PC-3 (cell line): ENCODE data around the gene ST6GALNAC5. TPM values are rescaled to one million over a fixed set of nuclear protein-coding genes. Genes with fewer than 3 reads are reported as not detected.
A peak's percentile ranks its signal among the peaks of the same experiment; 100 is the strongest.

Experiments
- ATAC-seq: fragments of 200-7000 bp; cut with Tn5 transposase; 2 replicates; pipeline ENCODE4 v1.9.1; 2020; ENCODE audit warnings: mild to moderate bottlenecking, moderate library complexity
- BruUV-seq: library from RNA; stranded (reverse); fragments of 400-500 nt; replicated peaks from 2 replicates; lab custom pipeline; 2021; lab: Mats Ljungman, UMichigan
- CTCF ChIA-PET: fragments of 300-600 bp; sonication (Branson Sonifier 250); formaldehyde crosslinking; loops from one replicate; lab custom pipeline; 2022; ENCODE audit warnings: antibody characterized with exemption; lab: Charles Lee
- POLR2A ChIA-PET: fragments of 300-600 bp; sonication (Branson Sonifier 250); formaldehyde crosslinking; loops from one replicate; lab custom pipeline; 2022; ENCODE audit warnings: antibody characterized with exemption; ENCODE audit not compliant: unreplicated experiment; lab: Charles Lee
- DNase-seq: peaks from one replicate; pipeline ENCODE4 v3.0.0-alpha.2; 2015
- H2AFZ ChIP-seq: fragments of 300-600 bp; sonication (generic); 2 replicates; pipeline ENCODE4 v1.6.0; 2016; ENCODE audit warnings: antibody characterized with exemption, low read length
- H3F3A ChIP-seq: fragments of 300-600 bp; sonication (generic); one replicate; pipeline ENCODE4 v1.6.0; 2017; ENCODE audit warnings: antibody characterized with exemption, low read length, control low read depth, mild to moderate bottlenecking; ENCODE audit not compliant: unreplicated experiment
- H3K27ac ChIP-seq: fragments of 300-600 bp; sonication (generic); 2 replicates; pipeline ENCODE4 v1.5.1; 2016; ENCODE audit warnings: mild to moderate bottlenecking, low read length
- H3K27me3 ChIP-seq: fragments of 300-600 bp; sonication (generic); 2 replicates; pipeline ENCODE4 v1.6.1; 2016; ENCODE audit warnings: low read length, mixed read lengths
- H3K36me3 ChIP-seq: fragments of 300-600 bp; sonication (generic); 2 replicates; pipeline ENCODE4 v1.6.1; 2016; ENCODE audit warnings: low read depth, mixed run types, low read length, mixed read lengths
- H3K4me1 ChIP-seq: fragments of 300-600 bp; sonication (generic); 2 replicates; pipeline ENCODE4 v1.5.1; 2016; ENCODE audit warnings: low read length; ENCODE audit not compliant: insufficient read depth
- H3K4me2 ChIP-seq: fragments of 300-600 bp; sonication (generic); 2 replicates; pipeline ENCODE4 v1.6.0; 2016; ENCODE audit warnings: low read length
- H3K4me3 ChIP-seq: fragments of 300-600 bp; sonication (generic); 2 replicates; pipeline ENCODE4 v1.5.1; 2016; ENCODE audit warnings: mild to moderate bottlenecking, low read length, mixed read lengths
- H3K79me2 ChIP-seq: fragments of 300-600 bp; sonication (generic); 2 replicates; pipeline ENCODE4 v1.6.1; 2017; ENCODE audit warnings: low read length, mixed read lengths
- H3K9ac ChIP-seq: fragments of 300-600 bp; sonication (generic); 2 replicates; pipeline ENCODE4 v1.6.0; 2016; ENCODE audit warnings: mild to moderate bottlenecking, low read length
- H3K9me2 ChIP-seq: fragments of 300-600 bp; sonication (generic); replicated peaks from 2 replicates; pipeline ENCODE4 v1.6.1; 2016; ENCODE audit warnings: mixed run types, low read length, mixed read lengths
- H3K9me3 ChIP-seq: fragments of 300-600 bp; sonication (generic); 2 replicates; pipeline ENCODE4 v1.6.1; 2016; ENCODE audit warnings: low read length, mixed read lengths
- H4K20me1 ChIP-seq: fragments of 300-600 bp; sonication (generic); 2 replicates; pipeline ENCODE4 v1.6.1; 2016; ENCODE audit warnings: low read length, mixed read lengths
- CTCF ChIP-seq: fragments of 300-600 bp; sonication (generic); conservative IDR thresholded peaks from 2 replicates; pipeline ENCODE4 v1.5.1; 2017; ENCODE audit warnings: antibody characterized with exemption, low read depth, mild to moderate bottlenecking, low read length
- EZH2 ChIP-seq: fragments of 300-600 bp; sonication (generic); IDR thresholded peaks from one replicate; pipeline ENCODE4 v1.6.1; 2017; ENCODE audit warnings: antibody characterized with exemption, mild to moderate bottlenecking, low read length; ENCODE audit not compliant: unreplicated experiment
- EZH2phosphoT487 ChIP-seq: fragments of 300-600 bp; sonication (generic); IDR thresholded peaks from 2 replicates; pipeline ENCODE4 v1.6.1; 2018; ENCODE audit warnings: mild to moderate bottlenecking, antibody characterized with exemption, low read length, borderline replicate concordance
- intact Hi-C: fragments of 100-400 bp; cut with micrococcal nuclease; formaldehyde crosslinking; loops from 2 replicates; pipeline ENCODE4 v1.9.0; 2023
- total RNA-seq: library from RNA; depleted of rRNA; stranded (reverse); fragments of >200 nt; gene quantifications from 2 replicates; pipeline ENCODE4 v1.2.3, GENCODE V29; 2014

ST6GALNAC5 gene
- total RNA-seq, 1 experiment from 2014 or later = 0.36 TPM

- no peaks in the 10 kb centered on the region for H3K9me2 ChIP-seq
- H3K4me2 ChIP-seq = no peak overlapping the region
These were observed 61.9 kb downstream of the ST6GALNAC5 start for GRCh38 chr1:76929136-76929535.

GRCh38 chr1:76933847-76934815 lies 66.9 kb downstream of the ST6GALNAC5 start:
- ChIA-PET CTCF (no interaction called here), POLR2A (no interaction called here)
- no peak overlapping the region for H3K27ac ChIP-seq
- DNase-seq (no peak), ATAC-seq (no peak)
- TF ChIP-seq CTCF (no peak), EZH2 (no peak), EZH2phosphoT487 (no peak)
- no peaks in the 10 kb centered on the region for H3F3A ChIP-seq
- peak overlapping the region; percentile 54; the same call in 1 of the 2 replicates for H2AFZ ChIP-seq
- no TSS peak for BruUV-seq
- H4K20me1 ChIP-seq = no peaks in the 10 kb centered on the region
- H3K79me2 ChIP-seq = no peaks in the 10 kb centered on the region
- no peaks in the 10 kb centered on the region for H3K4me1 ChIP-seq
- H3K4me2 ChIP-seq = no peak overlapping the region
- H3K36me3 ChIP-seq = no peaks in the 10 kb centered on the region
- intact Hi-C loops = no loop called here
- H3K9me3 ChIP-seq = no peaks in the 10 kb centered on the region
- no peak overlapping the region for H3K9ac ChIP-seq
- H3K27me3 ChIP-seq = no peaks in the 10 kb centered on the region
- H3K4me3 ChIP-seq = no peak overlapping the region
- H3K9me2 ChIP-seq = no peaks in the 10 kb centered on the region

More at GRCh38 chr1:76929136-76929535, 61.9 kb downstream of the ST6GALNAC5 start:
- intact Hi-C loops = no loop called here
- ChIA-PET POLR2A (no interaction called here), CTCF (no interaction called here)
- H3K9ac ChIP-seq = no peak overlapping the region
- DNase-seq (no peak), ATAC-seq (no peak)
- H3K27ac ChIP-seq = no peak overlapping the region
- no peaks in the 10 kb centered on the region for H3K9me3 ChIP-seq
- H2AFZ ChIP-seq = no peak overlapping the region
- H3K79me2 ChIP-seq = no peaks in the 10 kb centered on the region
- BruUV-seq = no TSS peak
- no peaks in the 10 kb centered on the region for H4K20me1 ChIP-seq
- no peaks in the 10 kb centered on the region for H3F3A ChIP-seq
- no peaks in the 10 kb centered on the region for H3K4me1 ChIP-seq
- H3K36me3 ChIP-seq = no peaks in the 10 kb centered on the region
- no peak overlapping the region for H3K4me3 ChIP-seq
- H3K27me3 ChIP-seq = no peaks in the 10 kb centered on the region
- no peak for TF ChIP-seq EZH2
- TF ChIP-seq EZH2phosphoT487 = no peak
- no peak for TF ChIP-seq CTCF

- H3K36me3 ChIP-seq = no peaks in the 10 kb centered on the region
- no peaks in the 10 kb centered on the region for H3F3A ChIP-seq
- DNase-seq = no peak
- no peaks in the 10 kb centered on the region for H3K9me2 ChIP-seq
- H3K9ac ChIP-seq = no peak overlapping the region
- no peaks in the 10 kb centered on the region for H3K79me2 ChIP-seq
- H3K4me2 ChIP-seq = no peak overlapping the region
- H3K4me1 ChIP-seq = no peaks in the 10 kb centered on the region
- TF ChIP-seq EZH2 = no peak
- TF ChIP-seq CTCF = no peak
- TF ChIP-seq EZH2phosphoT487 = no peak
- H2AFZ ChIP-seq = no peak overlapping the region
- no peaks in the 10 kb centered on the region for H3K27me3 ChIP-seq
- BruUV-seq = no TSS peak
- ATAC-seq = no peak
- ChIA-PET POLR2A (no interaction called here), CTCF (no interaction called here)
- H3K27ac ChIP-seq = no peak overlapping the region
- no peaks in the 10 kb centered on the region for H4K20me1 ChIP-seq
- no peak overlapping the region for H3K4me3 ChIP-seq
- H3K9me3 ChIP-seq = no peaks in the 10 kb centered on the region
- intact Hi-C loops = no loop called here
These were observed 71.0 kb downstream of the ST6GALNAC5 start for GRCh38 chr1:76938304-76938703.
